Aorta (tissue), 5 donors: ENCODE measurements around the gene TMEM63A. TPM values are rescaled to one million over a fixed set of nuclear protein-coding genes. Genes with fewer than 3 reads are reported as not detected.
"Not testable (repeated sequence)": the region's sequence is repeated elsewhere in the genome, so short reads cannot be mapped to it uniquely, and the experiment has no call there.

Experiments used
- ATAC-seq: fragments of 200-7000 bp; cut with Tn5 transposase; one replicate; pipeline ENCODE4 v1.9.1; 2022; ENCODE audit warnings: moderate library complexity; ENCODE audit not compliant: low FRiP score
- DNase-seq, 2 donors: peaks; one replicate each; pipeline ENCODE4 v3.0.0-alpha.2; 2020
- H3K27ac ChIP-seq, 2 donors: one replicate each; pipeline ENCODE4 v1.5.1; 2013; ENCODE audit warnings: low read length in 2 of 2, mild to moderate bottlenecking in 2 of 2, moderate library complexity in 2 of 2, control low read depth in 1 of 2, inconsistent platforms in 1 of 2, low read depth in 1 of 2
- H3K27me3 ChIP-seq, 2 donors: one replicate each; pipeline ENCODE4 v1.6.1; 2013; ENCODE audit warnings: control low read depth in 1 of 2, low read length in 1 of 2, mild to moderate bottlenecking in 1 of 2, moderate library complexity in 1 of 2; ENCODE audit not compliant: insufficient read depth in 2 of 2, control insufficient read depth in 1 of 2
- H3K36me3 ChIP-seq, 2 donors: one replicate each; pipeline ENCODE4 v1.6.1; 2013; ENCODE audit warnings: control low read depth in 1 of 2, low read length in 1 of 2, mild to moderate bottlenecking in 1 of 2; ENCODE audit not compliant: insufficient read depth in 2 of 2, control insufficient read depth in 1 of 2
- H3K4me1 ChIP-seq, 2 donors: one replicate each; pipeline ENCODE4 v1.6.1; 2013; ENCODE audit warnings: low read length in 2 of 2, control low read depth in 1 of 2, mild to moderate bottlenecking in 1 of 2, moderate library complexity in 1 of 2; ENCODE audit not compliant: insufficient read depth in 2 of 2, control insufficient read depth in 1 of 2
- H3K4me3 ChIP-seq, 2 donors: one replicate each; pipeline ENCODE4 v1.5.1; 2013; ENCODE audit warnings: low read length in 2 of 2, control low read depth in 1 of 2, mild to moderate bottlenecking in 1 of 2
- H3K9me3 ChIP-seq: one replicate; pipeline ENCODE4 v1.6.1; 2013; ENCODE audit warnings: mild to moderate bottlenecking, low read length; ENCODE audit not compliant: control insufficient read depth
- WGBS, 2 donors: extraction: QIAGEN DNeasy Blood & Tissue Kit; methylation state at CpG; one replicate each; pipeline ENCODE4 v1.1.7; 2013; 5-methylcytosine and 5-hydroxymethylcytosine counted together
- intact Hi-C, 2 donors: fragments of 100-400 bp; cut with DNase I; formaldehyde crosslinking; loops; one replicate each; pipeline versions ENCODE4 v1.14.2 to v1.15.0; 2022
- polyA plus RNA-seq, 2 donors: library from polyadenylated mRNA; stranded (reverse); fragments of 200-250 nt; gene quantifications; one replicate each; pipeline ENCODE4 v1.2.3, GENCODE V29; 2013
- total RNA-seq, 2 donors: library from RNA; stranded (reverse); fragmentation: NEBNext Ultra II Directional; extraction: Animal tissue kit (Norgen Biotek cat#: 25700); gene quantifications; one replicate each; pipeline ENCODE4 v1.2.1, GENCODE V29; 2021
- donor health status: healthy with polysubstance abuse.
- donor health status: Bipolar disorder and iron deficiency.
- donor health status: DM: no; HTN: no; CAD: no.
- donor health status: DM: no; HTN: no; CAD: no.
- donor health status: DM: yes; HTN: yes; CAD: no.

TMEM63A gene
- total and polyA plus RNA-seq, 4 donors: 7.6 to 118 (median 81.4) TPM

DNA sequence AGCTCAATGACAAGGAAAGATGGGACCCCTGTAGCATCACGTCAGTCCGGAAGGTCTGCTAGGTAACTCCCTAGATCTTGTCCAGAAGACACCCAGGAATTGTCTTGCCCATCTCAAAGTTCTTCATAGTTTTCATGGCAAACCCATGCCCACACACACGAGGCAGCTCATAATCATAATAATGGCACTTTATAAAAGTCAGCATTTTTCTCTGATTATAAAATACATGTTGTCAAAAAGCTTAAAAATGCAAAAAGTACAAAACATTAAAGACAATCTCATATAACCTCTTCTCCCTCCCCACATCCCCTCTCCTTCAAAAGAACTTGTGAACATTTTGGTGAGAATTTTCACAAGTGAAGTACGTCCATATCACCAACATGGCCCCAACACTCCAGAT lies 41.5 kb downstream of the TMEM63A start:
- no peak overlapping the region for H3K4me3 ChIP-seq
- no peaks in the 10 kb centered on the region for H3K36me3 ChIP-seq
- 83 to 85% methylated on average over 4 of the region's 4 CpGs for WGBS, 2 donors
- H3K4me1 ChIP-seq: no peaks in the 10 kb centered on the region
- H3K9me3 ChIP-seq: no peaks in the 10 kb centered on the region
- no peaks in the 10 kb centered on the region for H3K27me3 ChIP-seq
- DNase-seq (no peak), ATAC-seq (no peak)
- intact Hi-C loops: loop anchor here (5.0 kb wide), 2 partner anchors 33 to 58 kb away; no protein-coding TSS in a partner anchor
- no peak overlapping the region for H3K27ac ChIP-seq

DNA sequence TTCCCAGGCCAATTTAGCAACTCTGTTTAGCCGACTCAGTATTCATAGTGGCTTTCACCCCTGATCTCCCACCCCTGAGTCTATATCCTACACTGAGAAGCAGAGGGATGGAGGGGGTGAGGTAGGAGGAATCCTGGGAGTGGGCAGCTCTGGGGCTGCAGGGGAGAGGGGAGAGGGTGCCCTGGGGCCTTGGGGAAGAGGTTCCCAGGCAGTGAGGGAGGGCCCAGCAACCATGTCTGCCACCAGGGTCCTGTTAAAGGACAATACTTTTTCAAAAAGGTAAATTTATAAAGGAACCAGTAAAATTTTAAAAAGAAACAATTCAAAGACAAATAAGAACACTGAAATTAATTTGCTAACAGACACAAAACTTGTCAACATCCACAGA lies 42.0 kb downstream of the TMEM63A start:
- DNase-seq: no peak
- H3K4me3 ChIP-seq: no peak overlapping the region
- no peaks in the 10 kb centered on the region for H3K36me3 ChIP-seq
- H3K9me3 ChIP-seq: no peaks in the 10 kb centered on the region
- intact Hi-C loops: loop anchor here (5.0 kb wide), 2 partner anchors 33 to 58 kb away; no protein-coding TSS in a partner anchor
- no peaks in the 10 kb centered on the region for H3K4me1 ChIP-seq
- no peak for ATAC-seq
- 92 to 93% methylated on average over 1 of the region's 1 CpG for WGBS, 2 donors
- H3K27me3 ChIP-seq: no peaks in the 10 kb centered on the region
- no peak overlapping the region for H3K27ac ChIP-seq

- no peaks in the 10 kb centered on the region for H3K4me1 ChIP-seq
- no peak for ATAC-seq
- H3K36me3 ChIP-seq: no peaks in the 10 kb centered on the region
- no peak overlapping the region for H3K27ac ChIP-seq
- 91 to 92% methylated on average over 11 to 14 of the region's 14 CpGs for WGBS, 2 donors
- H3K27me3 ChIP-seq: no peaks in the 10 kb centered on the region
- DNase-seq: no peak
- no peaks in the 10 kb centered on the region for H3K9me3 ChIP-seq
- H3K4me3 ChIP-seq: no peak overlapping the region
- intact Hi-C loops: no loop called here
Measured at GRCh38 chr1:225838793-225839192, 43.4 kb downstream of the TMEM63A start.

DNA sequence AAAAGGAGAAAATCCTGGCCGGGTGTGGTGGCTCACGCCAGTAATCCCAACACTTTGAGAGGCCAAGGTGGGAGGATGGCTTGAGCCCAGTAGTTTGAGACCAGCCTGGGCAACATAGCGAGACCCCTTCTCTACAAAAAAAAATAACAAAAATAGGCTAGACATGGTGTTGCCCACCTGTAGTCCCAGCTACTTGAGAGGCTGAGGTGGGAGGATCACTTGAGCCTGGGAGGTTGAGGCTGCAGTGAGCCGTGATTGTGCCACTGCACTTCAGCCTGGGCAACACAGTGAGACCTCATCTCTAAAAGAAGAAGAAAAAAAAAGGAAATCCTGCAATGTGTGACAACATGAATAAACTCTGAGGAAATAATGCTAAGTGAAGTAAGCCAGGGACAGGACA lies 45.9 kb downstream of the TMEM63A start:
- H3K4me1 ChIP-seq, H3K36me3 ChIP-seq, H3K4me3 ChIP-seq, H3K27me3 ChIP-seq, intact Hi-C loops, DNase-seq, H3K9me3 ChIP-seq, ATAC-seq, H3K27ac ChIP-seq: not testable (repeated sequence)
- WGBS, 2 donors: 42 to 46% methylated on average over 4 of the region's 4 CpGs

DNA sequence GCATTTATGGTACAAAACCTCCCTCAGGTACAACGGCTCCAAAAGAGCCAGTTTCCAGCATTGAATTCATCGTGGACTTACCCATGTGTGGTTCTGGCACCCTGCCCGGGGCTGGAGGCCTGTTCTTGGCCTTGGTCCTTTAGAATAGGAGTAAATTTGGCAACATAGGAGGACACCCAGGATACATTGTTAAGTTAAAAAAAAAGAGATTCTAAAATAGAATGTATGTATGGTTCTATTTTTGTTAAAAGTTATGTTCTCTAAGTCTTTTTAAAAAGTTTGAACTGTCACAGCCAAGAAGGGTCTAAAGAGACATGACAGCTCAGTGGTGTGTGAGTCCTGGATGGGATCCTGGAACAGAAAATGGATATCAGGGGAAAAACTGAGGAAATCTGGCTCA lies 46.3 kb downstream of the TMEM63A start:
- H3K27me3 ChIP-seq: no peaks in the 10 kb centered on the region
- intact Hi-C loops: loop anchor here in 1 of 2 donors (2.0 kb wide), 1 partner anchor 19 kb away; no protein-coding TSS in a partner anchor
- DNase-seq (peak; percentile 74 to 91), ATAC-seq (no peak)
- H3K27ac ChIP-seq: peak overlapping the region in 1 of 2 donors; percentile 21
- no peaks in the 10 kb centered on the region for H3K9me3 ChIP-seq
- H3K4me3 ChIP-seq: no peak overlapping the region
- H3K36me3 ChIP-seq: no peaks in the 10 kb centered on the region
- WGBS, 2 donors: 0 to 7% methylated on average over 3 of the region's 3 CpGs
- no peaks in the 10 kb centered on the region for H3K4me1 ChIP-seq

DNA sequence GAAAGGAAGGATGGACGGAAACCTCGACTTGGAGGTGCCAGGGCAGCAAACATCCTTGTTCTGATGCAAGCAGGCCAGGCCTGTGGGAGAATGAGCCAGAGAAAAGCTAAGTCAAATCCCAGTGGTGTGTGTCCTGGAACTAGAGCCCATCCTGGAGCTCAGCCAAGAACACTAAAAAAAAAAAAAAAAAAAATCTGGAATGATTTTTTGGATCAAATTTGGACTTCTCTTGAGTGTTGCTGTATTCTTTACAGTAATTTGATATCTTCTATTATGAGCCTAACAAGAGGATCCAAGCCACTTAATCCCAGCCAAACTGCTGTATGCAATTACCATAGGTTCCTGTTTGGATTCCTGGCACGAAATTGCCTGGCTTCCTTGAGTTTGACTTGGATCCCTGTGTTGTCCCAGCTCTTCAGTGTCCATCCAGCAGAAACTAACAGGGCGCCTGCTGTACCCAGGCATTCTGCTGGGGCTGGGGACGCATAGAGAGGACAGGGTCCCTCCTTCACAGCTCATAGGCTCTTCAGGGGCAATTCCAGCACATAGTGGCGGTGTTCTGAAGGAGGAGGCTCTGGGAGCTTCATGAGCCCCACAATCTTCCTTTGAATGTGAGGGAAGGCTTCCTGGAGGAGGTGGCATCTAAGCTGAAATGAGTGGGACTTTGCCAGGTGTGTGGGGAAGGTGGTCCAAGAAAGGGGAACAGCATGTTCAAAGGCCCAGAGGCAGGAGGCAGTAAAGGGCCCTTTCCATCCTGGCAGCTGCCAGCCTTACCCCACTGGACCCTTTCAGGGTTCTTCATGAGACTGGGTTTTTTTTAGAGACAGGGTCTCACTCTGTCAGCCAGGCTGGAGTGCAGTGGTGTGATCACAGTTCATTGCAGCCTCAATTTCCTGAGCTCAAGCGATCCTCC lies 47.5 kb downstream of the TMEM63A start:
- peak overlapping the region in 1 of 2 donors; percentile 72 for H3K27ac ChIP-seq
- H3K4me1 ChIP-seq: no peaks in the 10 kb centered on the region
- intact Hi-C loops: loop anchor here in 1 of 2 donors (2.0 kb wide), 1 partner anchor 18 kb away; no protein-coding TSS in a partner anchor
- peak; percentile 83 to 84 for DNase-seq
- no peaks in the 10 kb centered on the region for H3K27me3 ChIP-seq
- no peak overlapping the region for H3K4me3 ChIP-seq
- 18 to 23% methylated on average over 7 of the region's 7 CpGs for WGBS, 2 donors
- ATAC-seq: peak; percentile 93
- no peaks in the 10 kb centered on the region for H3K36me3 ChIP-seq
- no peaks in the 10 kb centered on the region for H3K9me3 ChIP-seq

DNA sequence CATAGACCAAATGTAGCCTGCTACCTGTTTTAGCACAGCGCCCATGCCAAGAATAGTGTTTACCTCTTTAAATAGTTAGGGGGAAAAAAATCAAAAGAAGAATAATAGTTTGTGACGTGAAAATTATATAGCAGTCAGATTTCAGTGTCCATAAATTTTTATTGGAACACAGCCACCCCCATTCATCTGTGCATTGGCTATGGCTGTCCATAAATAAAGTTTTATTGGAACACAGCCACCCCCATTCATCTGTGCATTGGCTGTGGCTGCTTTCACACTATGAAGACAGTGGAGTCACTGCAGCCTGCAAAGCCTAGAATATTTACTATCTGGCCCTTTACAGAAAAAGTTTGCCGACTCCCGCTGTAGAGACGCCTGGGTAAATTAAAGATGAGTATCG lies 51.3 kb downstream of the TMEM63A start:
- ATAC-seq: no peak

DNA sequence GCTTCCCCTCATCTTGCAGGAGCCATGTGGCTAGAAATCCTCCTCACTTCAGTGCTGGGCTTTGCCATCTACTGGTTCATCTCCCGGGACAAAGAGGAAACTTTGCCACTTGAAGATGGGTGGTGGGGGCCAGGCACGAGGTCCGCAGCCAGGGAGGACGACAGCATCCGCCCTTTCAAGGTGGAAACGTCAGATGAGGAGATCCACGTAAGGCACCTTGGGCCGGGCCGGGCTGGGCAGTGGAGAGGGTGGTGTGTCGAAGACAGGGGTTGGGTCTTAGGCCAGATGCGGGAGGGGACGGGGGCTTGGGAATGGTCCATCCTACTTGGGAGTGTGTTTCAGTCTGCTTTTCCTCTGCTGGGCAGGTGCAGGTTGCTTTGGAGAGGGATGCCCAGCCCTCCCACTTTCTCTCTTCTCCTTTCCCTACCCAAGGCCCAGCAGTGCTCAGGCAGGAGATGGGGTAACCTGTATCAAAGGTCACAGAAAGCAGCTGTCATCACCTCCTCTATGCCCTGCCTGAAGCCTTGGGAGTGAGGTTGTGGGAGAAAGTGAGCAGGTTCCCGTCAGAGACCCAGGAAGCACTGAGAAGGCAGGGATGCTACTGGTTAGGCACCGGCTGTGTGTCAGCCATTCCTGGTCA lies 53.4 kb downstream of the TMEM63A start:
- 94% methylated on average over 14 of the region's 14 CpGs for WGBS, 2 donors
- H3K9me3 ChIP-seq: no peaks in the 10 kb centered on the region
- no peak overlapping the region for H3K27ac ChIP-seq
- no peak overlapping the region for H3K4me3 ChIP-seq
- DNase-seq (peak; percentile 30 to 64), ATAC-seq (no peak)
- intact Hi-C loops: no loop called here
- H3K4me1 ChIP-seq: no peaks in the 10 kb centered on the region
- H3K36me3 ChIP-seq: peaks cover 0 to 2% of the 10 kb centered on the region in 2 donors
- no peaks in the 10 kb centered on the region for H3K27me3 ChIP-seq

More for the DNA sequence above, 51.3 kb downstream of the TMEM63A start:
- no peak overlapping the region for H3K27ac ChIP-seq
- intact Hi-C loops: no loop called here
- H3K27me3 ChIP-seq: no peaks in the 10 kb centered on the region
- no peaks in the 10 kb centered on the region for H3K9me3 ChIP-seq
- peaks cover 0 to 2% of the 10 kb centered on the region in 2 donors for H3K36me3 ChIP-seq
- no peak overlapping the region for H3K4me3 ChIP-seq
- no peaks in the 10 kb centered on the region for H3K4me1 ChIP-seq
- 84 to 88% methylated on average over 6 of the region's 6 CpGs for WGBS, 2 donors
- DNase-seq: peak in 1 of 2 donors; percentile 15
